Endothelial cell (in vitro differentiated cells): ENCODE results near the gene ZSCAN2. TPM values are rescaled to one million over a fixed set of nuclear protein-coding genes. Genes with fewer than 3 reads are reported as not detected.

Experiments
- DNase-seq: peaks from one replicate; pipeline ENCODE4 v3.0.0; 2021; ENCODE audit warnings: low spot score
- H3K27ac Mint-ChIP-seq: one replicate; pipeline ENCODE4 v1.8.0; 2021; ENCODE audit warnings: mixed read lengths, inconsistent platforms; ENCODE audit not compliant: unreplicated experiment
- H3K27me3 Mint-ChIP-seq: one replicate; pipeline ENCODE4 v1.8.0; 2021; ENCODE audit warnings: mild to moderate bottlenecking, moderate library complexity, mixed read lengths, inconsistent platforms; ENCODE audit not compliant: unreplicated experiment
- H3K36me3 Mint-ChIP-seq: one replicate; pipeline ENCODE4 v1.8.0; 2021; ENCODE audit warnings: mild to moderate bottlenecking, low read depth, mixed read lengths, inconsistent platforms; ENCODE audit not compliant: unreplicated experiment
- H3K4me1 Mint-ChIP-seq: one replicate; pipeline ENCODE4 v1.8.0; 2021; ENCODE audit warnings: mild to moderate bottlenecking, mixed read lengths, inconsistent platforms; ENCODE audit not compliant: unreplicated experiment
- H3K4me3 Mint-ChIP-seq: one replicate; pipeline ENCODE4 v1.8.0; 2021; ENCODE audit warnings: mild to moderate bottlenecking, mixed read lengths, inconsistent platforms; ENCODE audit not compliant: unreplicated experiment
- H3K9me3 Mint-ChIP-seq: one replicate; pipeline ENCODE4 v1.8.0; 2021; ENCODE audit warnings: mixed read lengths, inconsistent platforms; ENCODE audit not compliant: unreplicated experiment
- CTCF ChIP-seq: fragments of 200-600 bp; sonication (generic); IDR thresholded peaks from one replicate; pipeline ENCODE4 v1.5.0; 2021; ENCODE audit warnings: antibody characterized with exemption; ENCODE audit not compliant: unreplicated experiment
- total RNA-seq: library from RNA; stranded (reverse); fragmentation: NEBNext Ultra II Directional; extraction: Animal tissue kit (Norgen Biotek cat#: 25700); gene quantifications from one replicate; pipeline ENCODE4 v1.2.1, GENCODE V29; 2021; ENCODE audit not compliant: unreplicated experiment

Gene ZSCAN2
- total RNA-seq, 1 donor from 2014 or later = 22.0 TPM

- DNase-seq = no peak
- Mint-ChIP-seq H3K27ac (no peak overlapping the region), H3K27me3 (peaks cover 2% of the 10 kb centered on the region), H3K36me3 (peaks cover 15% of the 10 kb centered on the region), H3K4me3 (no peak overlapping the region), H3K4me1 (peaks cover 3% of the 10 kb centered on the region), H3K9me3 (no peaks in the 10 kb centered on the region)
- TF ChIP-seq CTCF = no peak
These were observed 68.9 kb downstream of the ZSCAN2 start for GRCh38 chr15:84669726-84670125.

DNA sequence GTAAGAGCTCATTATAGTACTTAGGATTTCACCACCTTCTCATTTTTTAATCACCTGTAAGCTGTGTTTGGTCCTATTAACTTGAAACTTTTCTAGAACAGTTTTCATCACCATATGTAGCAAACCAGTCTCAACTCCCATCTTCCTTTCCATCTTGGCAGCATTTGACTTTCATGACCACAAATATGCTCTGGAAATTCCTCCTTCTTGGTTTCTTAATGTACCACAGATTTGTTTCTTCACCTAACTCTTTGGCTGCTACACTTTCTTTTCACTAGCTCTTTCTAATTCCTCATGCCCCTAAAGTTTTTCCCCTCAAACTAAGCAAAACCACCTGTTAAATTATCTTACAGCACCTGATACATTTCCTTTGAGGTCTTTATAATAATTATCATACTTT lies 70.4 kb downstream of the ZSCAN2 start:
- DNase-seq = no peak
- TF ChIP-seq CTCF = no peak
- H3K9me3 Mint-ChIP-seq = no peaks in the 10 kb centered on the region
- H3K27me3 Mint-ChIP-seq = peaks cover 2% of the 10 kb centered on the region
- H3K4me3 Mint-ChIP-seq = no peak overlapping the region
- peaks cover 3% of the 10 kb centered on the region for H3K4me1 Mint-ChIP-seq
- H3K27ac Mint-ChIP-seq = no peak overlapping the region
- H3K36me3 Mint-ChIP-seq = peaks cover 15% of the 10 kb centered on the region

Other genes starting within 250 kb of the ZSCAN2 start
- 29.5 TPM for gene WDR73, start 53.3 kb downstream of the ZSCAN2 start, total RNA-seq
- gene NMB, start 57.2 kb downstream of the ZSCAN2 start, total RNA-seq = 14.3 TPM
- 204 TPM for gene SEC11A, start 115.1 kb downstream of the ZSCAN2 start, total RNA-seq
- gene ZNF592, start 147.6 kb downstream of the ZSCAN2 start, total RNA-seq = 29.1 TPM
- 94.2 TPM for gene ALPK3, start 216.3 kb downstream of the ZSCAN2 start, total RNA-seq